HCT116 (cell line): ENCODE measurements around the gene PITPNC1. TPM values are rescaled to one million over a fixed set of nuclear protein-coding genes. Genes with fewer than 3 reads are reported as not detected.

ENCODE experiments used
- ATAC-seq: fragments of 200-7000 bp; cut with Tn5 transposase; 2 replicates; pipeline ENCODE4 v1.9.1; 2020; ENCODE audit warnings: mild to moderate bottlenecking, moderate library complexity
- BruUV-seq: library from RNA; stranded (reverse); fragments of 400-500 nt; replicated peaks from 2 replicates; lab custom pipeline; 2021; lab: Mats Ljungman, UMichigan
- CTCF ChIA-PET: fragments of 300-600 bp; sonication (Branson Sonifier 250); formaldehyde crosslinking; loops from one replicate; lab custom pipeline; 2021; ENCODE audit warnings: antibody characterized with exemption; lab: Charles Lee
- POLR2A ChIA-PET: fragments of 300-600, 350-600 bp; sonication (Branson Sonifier 250); formaldehyde crosslinking; loops from one replicate; lab custom pipeline; 2021; ENCODE audit warnings: antibody characterized with exemption; lab: Charles Lee
- RAD21 ChIA-PET, 2 experiments: fragments of 300-600 bp; sonication (Branson Sonifier 250); formaldehyde crosslinking; loops; one replicate each; lab custom pipeline; 2023; ENCODE audit warnings: low total read pairs in 2 of 2; ENCODE audit not compliant: uncharacterized antibody in 2 of 2, unreplicated experiment in 2 of 2, low non-redundant PET in 1 of 2; lab: Charles Lee
- DNase-seq: peaks from one replicate; pipeline ENCODE4 v3.0.0-alpha.2; 2010; ENCODE audit warnings: low read depth, low spot score
- H2AFZ ChIP-seq: fragments of 200-600 bp; shearing (Covaris generic), sonication (generic); 2 replicates; pipeline ENCODE4 v1.6.1; 2017; ENCODE audit warnings: low read depth, mixed run types, mixed read lengths, antibody characterized with exemption, low read length; ENCODE audit not compliant: poor library complexity, severe bottlenecking
- H3K27ac ChIP-seq: 2 replicates; pipeline ENCODE4 v1.5.1; 2012; ENCODE audit warnings: low read depth, low read length
- H3K27me3 ChIP-seq: fragments of 200-600 bp; sonication (generic); 2 replicates; pipeline ENCODE4 v1.6.1; 2016; ENCODE audit warnings: mixed run types, low read length, mixed read lengths; ENCODE audit not compliant: insufficient read depth
- H3K36me3 ChIP-seq, 2 experiments: fragments of 200-500 bp in 1 of 2; fragments of 200-600 bp in 1 of 2; sonication (Bioruptor generic) in 1 of 2; sonication (generic) in 1 of 2; 2 replicates each; pipeline versions ENCODE4 v1.5.1 to v1.6.1; 2014 to 2016; ENCODE audit warnings: low read length in 2 of 2, inconsistent platforms in 1 of 2, mixed read lengths in 1 of 2, mixed run types in 1 of 2; ENCODE audit not compliant: insufficient read depth in 2 of 2, control insufficient read depth in 1 of 2
- H3K4me1 ChIP-seq, 2 experiments: fragments of 200-600 bp in 1 of 2; sonication (generic) in 1 of 2; 2 replicates each; pipeline versions ENCODE4 v1.5.1 to v1.6.1; 2012 to 2017; ENCODE audit warnings: low read length in 2 of 2, inconsistent platforms in 1 of 2, mild to moderate bottlenecking in 1 of 2, mixed read lengths in 1 of 2, mixed run types in 1 of 2, moderate library complexity in 1 of 2; ENCODE audit not compliant: insufficient read depth in 2 of 2, control insufficient read depth in 1 of 2
- H3K4me2 ChIP-seq: fragments of 200-600 bp; sonication (generic); 2 replicates; pipeline ENCODE4 v1.6.1; 2017; ENCODE audit warnings: mixed run types, low read length, mixed read lengths
- H3K4me3 ChIP-seq, 2 experiments: fragments of 200-600 bp in 1 of 2; sonication (generic) in 1 of 2; replicated peaks in 1 of 2; 2 replicates each; pipeline ENCODE4 v1.5.1; 2011 to 2016; ENCODE audit warnings: low read length in 2 of 2, control low read depth in 1 of 2, low read depth in 1 of 2, mild to moderate bottlenecking in 1 of 2, mixed read lengths in 1 of 2, mixed run types in 1 of 2
- H3K79me2 ChIP-seq: fragments of 200-600 bp; sonication (generic); 2 replicates; pipeline ENCODE4 v1.6.1; 2017; ENCODE audit warnings: mild to moderate bottlenecking, mixed run types, low read length, moderate library complexity, mixed read lengths; ENCODE audit not compliant: insufficient read depth
- H3K9ac ChIP-seq: fragments of 200-600 bp; sonication (generic); 2 replicates; pipeline ENCODE4 v1.6.1; 2016; ENCODE audit warnings: low read length, mixed read lengths
- H3K9me2 ChIP-seq: fragments of 200-600 bp; sonication (generic), shearing (Covaris generic); 2 replicates; pipeline ENCODE4 v1.6.1; 2017; ENCODE audit warnings: mixed run types, mild to moderate bottlenecking, moderate library complexity; ENCODE audit not compliant: insufficient read depth
- H3K9me3 ChIP-seq, 2 experiments: fragments of 200-500 bp in 1 of 2; fragments of 200-600 bp in 1 of 2; sonication (Bioruptor generic) in 1 of 2; sonication (generic) in 1 of 2; 2 replicates each; pipeline ENCODE4 v1.6.1; 2014 to 2017; ENCODE audit warnings: low read length in 2 of 2, mixed read lengths in 2 of 2, inconsistent platforms in 1 of 2, low read depth in 1 of 2, mild to moderate bottlenecking in 1 of 2, mixed run types in 1 of 2, moderate library complexity in 1 of 2; ENCODE audit not compliant: control insufficient read depth in 1 of 2, insufficient read depth in 1 of 2
- H4K20me1 ChIP-seq: fragments of 200-600 bp; sonication (generic), shearing (Covaris generic); 2 replicates; pipeline ENCODE4 v1.6.1; 2017; ENCODE audit warnings: mixed run types, mild to moderate bottlenecking, moderate library complexity; ENCODE audit not compliant: insufficient read depth
- ATF3 ChIP-seq: IDR thresholded peaks from 2 replicates; pipeline ENCODE4 v1.6.1; 2012
- CBX3 ChIP-seq: IDR thresholded peaks from 2 replicates; pipeline ENCODE4 v1.6.1; 2012; ENCODE audit warnings: low read depth
- CEBPB ChIP-seq: IDR thresholded peaks from 2 replicates; pipeline ENCODE4 v1.6.1; 2012; ENCODE audit warnings: low read depth
- EGR1 ChIP-seq: IDR thresholded peaks from 2 replicates; pipeline ENCODE4 v1.6.1; 2012; ENCODE audit warnings: low read depth
- EZH2 ChIP-seq: fragments of 200-600 bp; sonication (generic); IDR thresholded peaks from 2 replicates; pipeline ENCODE4 v1.6.1; 2017; ENCODE audit warnings: antibody characterized with exemption, mixed run types
- EZH2phosphoT487 ChIP-seq: fragments of 200-600 bp; IDR thresholded peaks from 2 replicates; pipeline ENCODE4 v1.6.1; 2018; ENCODE audit warnings: antibody characterized with exemption, borderline replicate concordance
- FOSL1 ChIP-seq: IDR thresholded peaks from 2 replicates; pipeline ENCODE4 v1.6.1; 2012; ENCODE audit warnings: low read depth
- JUND ChIP-seq: IDR thresholded peaks from 2 replicates; pipeline ENCODE4 v1.6.1; 2012
- MAX ChIP-seq: IDR thresholded peaks from 2 replicates; pipeline ENCODE4 v1.6.1; 2012
- SIN3A ChIP-seq: IDR thresholded peaks from 2 replicates; pipeline ENCODE4 v1.6.1; 2012; ENCODE audit warnings: low read depth
- SP1 ChIP-seq: IDR thresholded peaks from 2 replicates; pipeline ENCODE4 v1.6.1; 2012; ENCODE audit warnings: low read depth
- YY1 ChIP-seq: IDR thresholded peaks from 2 replicates; pipeline ENCODE4 v1.6.1; 2011; ENCODE audit warnings: low read length, low read depth, moderate library complexity, mild to moderate bottlenecking; ENCODE audit not compliant: insufficient replicate concordance; ENCODE audit errors: extremely low read depth
- ZFX ChIP-seq: fragments of 450-650 bp; IDR thresholded peaks from 2 replicates; pipeline ENCODE4 v1.6.1; 2017
- ZNF274 ChIP-seq: fragments of 200-500 bp; sonication (Bioruptor generic); IDR thresholded peaks from 2 replicates; pipeline ENCODE4 v1.6.1; 2014; ENCODE audit warnings: mild to moderate bottlenecking, low read depth, low read length, inconsistent platforms
- intact Hi-C: fragments of 100-400 bp; cut with micrococcal nuclease; formaldehyde crosslinking; loops from 2 replicates; pipeline ENCODE4 v1.10.0; 2022
- total RNA-seq: library from RNA; stranded (reverse); gene quantifications from one replicate; pipeline ENCODE4 v1.2.1, GENCODE V29; 2021; ENCODE audit not compliant: unreplicated experiment

PITPNC1 gene
- total RNA-seq, 1 experiment from 2014 or later = 41.9 TPM

- Histone ChIP-seq H3K9me3 (no peaks in the 10 kb centered on the region), H2AFZ (no peak overlapping the region), H3K9ac (no peak overlapping the region), H3K27ac (no peak overlapping the region), H4K20me1 (no peaks in the 10 kb centered on the region), H3K79me2 (peaks cover 18% of the 10 kb centered on the region; the same call in 1 of the 2 replicates), H3K4me2 (no peak overlapping the region), H3K9me2 (no peaks in the 10 kb centered on the region), H3K4me3 (no peak overlapping the region), H3K4me1 (peaks cover 18 to 25% of the 10 kb centered on the region in 2 experiments), H3K36me3 (no peaks in the 10 kb centered on the region), H3K27me3 (no peaks in the 10 kb centered on the region)
- ChIA-PET POLR2A (no interaction called here), RAD21 (interaction anchor here in 1 of 2 experiments (0.6 kb wide), 1 partner anchor 99 kb away, joined by 6 read pairs; no protein-coding TSS in a partner anchor), CTCF (no interaction called here)
- intact Hi-C loops = no loop called here
- no TSS peak for BruUV-seq
- TF ChIP-seq ATF3 = no peak
- no peak for TF ChIP-seq CEBPB
- no peak for TF ChIP-seq JUND
- no peak for TF ChIP-seq EGR1
- no peak for TF ChIP-seq ZFX
- TF ChIP-seq FOSL1 = no peak
- TF ChIP-seq CBX3 = no peak
- TF ChIP-seq MAX = no peak
- no peak for TF ChIP-seq SIN3A
- no peak for TF ChIP-seq EZH2phosphoT487
- no peak for TF ChIP-seq YY1
- TF ChIP-seq SP1 = no peak
- TF ChIP-seq ZNF274 = no peak
- no peak for TF ChIP-seq EZH2
- ATAC-seq (no peak), DNase-seq (no peak)
These were observed 110.4 kb downstream of the PITPNC1 start for GRCh38 chr17:67487506-67487905.
